GM12874 (cell line): ENCODE results near the gene SCLT1.

ENCODE experiments used
- CTCF ChIP-seq: IDR thresholded peaks from 2 replicates; pipeline ENCODE4 v1.5.1; 2011; ENCODE audit warnings: low read depth, mild to moderate bottlenecking, control low read depth, low read length, moderate library complexity; ENCODE audit not compliant: insufficient read depth

SCLT1 gene

DNA sequence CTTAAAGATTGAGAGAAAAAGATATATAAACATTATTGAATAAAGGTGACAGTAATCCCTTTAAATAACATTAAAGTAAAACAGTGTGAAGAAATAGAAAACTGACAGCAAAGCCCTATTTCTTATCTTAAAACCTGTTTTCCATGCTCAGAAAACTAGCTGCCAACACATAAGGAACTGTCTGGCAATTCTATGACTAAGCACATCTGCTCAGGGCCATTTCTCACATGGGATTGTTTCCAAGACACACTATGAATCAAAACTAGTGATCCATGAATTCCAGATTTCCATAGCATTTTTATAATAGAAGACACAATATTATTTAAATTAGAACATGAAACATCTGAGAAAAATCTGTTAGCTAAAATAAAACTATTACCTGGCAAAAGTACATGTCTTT lies 113.4 kb downstream of the SCLT1 start:
- TF ChIP-seq CTCF: no peak

- TF ChIP-seq CTCF: no peak
Measured at GRCh38 chr4:128978985-128979384, 114.4 kb downstream of the SCLT1 start.

GRCh38 chr4:128974136-128974581 lies 119.2 kb downstream of the SCLT1 start:
- TF ChIP-seq CTCF: no peak

DNA sequence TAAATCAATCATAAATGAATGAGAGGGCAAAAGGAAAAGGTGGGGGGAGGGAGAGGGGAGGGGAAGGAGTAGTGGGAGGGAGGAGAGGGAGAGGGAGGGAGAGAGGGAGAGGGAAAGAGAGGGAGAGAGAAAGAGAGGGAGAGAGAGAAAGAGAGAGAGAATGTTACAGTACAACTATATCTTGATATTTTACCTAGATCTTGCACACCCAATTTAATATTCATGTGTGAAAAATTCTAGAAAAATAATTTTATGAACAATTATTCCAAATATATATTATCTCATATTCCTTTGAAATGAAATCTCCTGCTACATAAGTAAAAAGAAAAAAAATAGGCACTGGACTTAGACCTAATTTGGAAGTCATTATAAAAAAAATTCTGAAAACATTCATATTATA lies 120.0 kb downstream of the SCLT1 start:
- TF ChIP-seq CTCF: no peak

- TF ChIP-seq CTCF: no peak
Measured at GRCh38 chr4:128961405-128961804, 131.9 kb downstream of the SCLT1 start.

DNA sequence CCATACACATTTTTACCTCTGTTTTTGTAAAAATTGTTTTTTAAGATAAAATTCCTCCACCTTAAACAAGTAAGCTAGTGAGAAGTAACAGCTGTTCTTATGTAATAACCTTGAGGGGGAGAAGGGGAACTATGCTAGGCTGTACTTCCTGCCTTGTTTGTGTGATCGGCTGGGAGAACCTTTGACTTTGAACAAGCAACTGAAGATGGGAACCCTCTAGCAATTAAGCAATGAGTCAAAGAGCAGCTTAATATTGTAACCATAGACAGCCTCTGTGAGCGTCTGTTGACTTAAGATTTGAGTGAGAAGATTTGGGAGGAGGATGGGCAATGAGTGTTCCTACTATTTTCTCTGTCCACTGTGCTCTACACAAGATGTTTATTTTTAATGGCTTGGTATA lies 135.1 kb downstream of the SCLT1 start:
- no peak for TF ChIP-seq CTCF

- TF ChIP-seq CTCF: no peak
Measured at GRCh38 chr4:128957459-128957858, 135.9 kb downstream of the SCLT1 start.

GRCh38 chr4:128955751-128956150 lies 137.6 kb downstream of the SCLT1 start:
- no peak for TF ChIP-seq CTCF
